HG03103 (cell line): ENCODE data around the gene JAK3.

ENCODE experiments used
- ATAC-seq: cut with Tn5 transposase; IDR thresholded peaks from one replicate; pipeline ENCODE4 v1.9.1; 2021; ENCODE audit warnings: low read depth; ENCODE audit not compliant: unreplicated experiment

Gene JAK3

DNA sequence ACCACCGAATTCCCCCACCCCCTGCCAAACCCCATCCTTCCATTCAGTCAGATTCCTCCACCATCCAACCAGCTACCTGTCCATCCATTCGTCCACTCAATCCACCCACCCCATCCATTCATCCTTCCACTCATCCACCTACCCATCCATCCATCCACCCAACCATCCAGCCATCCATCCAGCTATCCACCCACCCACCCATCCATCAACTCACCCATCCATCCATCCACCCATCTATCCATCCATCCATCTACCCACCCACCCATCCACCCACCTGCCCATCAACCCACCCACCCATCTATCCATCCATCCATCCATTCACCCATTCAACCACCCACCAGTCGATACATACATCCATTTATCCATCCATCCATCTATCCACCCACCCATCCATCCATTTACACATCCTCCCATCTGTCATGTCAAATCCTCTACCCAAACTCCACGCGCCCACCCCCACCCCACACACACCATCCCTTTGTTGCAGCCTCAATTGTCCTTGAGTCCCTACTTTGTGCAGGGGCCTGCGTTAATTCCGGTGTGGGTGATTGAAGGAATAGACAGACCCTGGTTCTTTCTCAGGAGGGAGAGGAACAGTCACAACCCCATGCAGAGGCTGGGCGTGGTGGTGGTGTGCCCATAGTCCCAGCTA is 18.7 kb upstream of the JAK3 start:
- no peak for ATAC-seq

DNA sequence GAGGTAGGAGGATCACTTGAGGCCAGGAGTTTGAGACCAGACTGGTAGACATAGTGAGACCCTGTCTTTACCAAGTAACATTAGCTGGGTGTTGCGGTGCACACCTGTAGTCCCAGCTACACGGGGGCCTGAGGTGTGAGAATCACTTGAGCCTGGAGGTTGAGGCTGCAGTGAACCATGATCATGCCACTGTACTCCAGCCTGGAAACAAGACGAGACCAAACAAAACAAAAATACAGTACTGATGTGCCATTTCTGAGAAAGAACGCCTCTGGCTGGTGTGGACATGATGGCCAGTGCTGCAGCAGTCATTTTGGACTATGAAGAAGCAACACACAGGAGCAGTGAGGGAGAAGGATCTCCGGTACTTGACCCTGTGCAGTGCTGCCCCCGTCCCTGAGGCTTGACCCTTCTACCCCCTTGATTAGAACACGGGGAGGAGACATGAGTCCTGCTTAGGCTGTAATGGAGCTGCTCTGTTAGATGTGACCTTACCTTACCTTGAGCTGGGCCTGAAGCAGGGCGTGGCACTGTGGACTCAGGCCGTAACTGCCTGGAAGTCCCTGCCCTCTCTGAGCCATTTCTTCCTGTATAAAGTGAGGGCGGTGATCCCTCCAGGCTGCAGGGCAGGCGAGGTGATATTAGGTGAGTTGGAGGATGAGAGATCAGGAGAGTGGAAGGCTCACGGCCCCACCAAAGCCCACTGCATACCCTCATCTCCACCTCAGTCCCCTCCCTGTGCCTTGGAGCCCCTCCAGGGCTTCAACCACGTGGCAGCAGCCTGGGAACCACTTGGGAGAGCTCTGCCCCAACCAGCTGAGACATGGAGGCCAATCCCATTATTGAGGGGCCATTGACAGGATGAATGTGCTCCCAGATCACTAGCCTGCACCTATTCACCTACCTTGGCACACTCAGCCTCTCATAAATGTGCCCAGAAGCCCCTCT is 17.9 kb upstream of the JAK3 start:
- no peak for ATAC-seq

DNA sequence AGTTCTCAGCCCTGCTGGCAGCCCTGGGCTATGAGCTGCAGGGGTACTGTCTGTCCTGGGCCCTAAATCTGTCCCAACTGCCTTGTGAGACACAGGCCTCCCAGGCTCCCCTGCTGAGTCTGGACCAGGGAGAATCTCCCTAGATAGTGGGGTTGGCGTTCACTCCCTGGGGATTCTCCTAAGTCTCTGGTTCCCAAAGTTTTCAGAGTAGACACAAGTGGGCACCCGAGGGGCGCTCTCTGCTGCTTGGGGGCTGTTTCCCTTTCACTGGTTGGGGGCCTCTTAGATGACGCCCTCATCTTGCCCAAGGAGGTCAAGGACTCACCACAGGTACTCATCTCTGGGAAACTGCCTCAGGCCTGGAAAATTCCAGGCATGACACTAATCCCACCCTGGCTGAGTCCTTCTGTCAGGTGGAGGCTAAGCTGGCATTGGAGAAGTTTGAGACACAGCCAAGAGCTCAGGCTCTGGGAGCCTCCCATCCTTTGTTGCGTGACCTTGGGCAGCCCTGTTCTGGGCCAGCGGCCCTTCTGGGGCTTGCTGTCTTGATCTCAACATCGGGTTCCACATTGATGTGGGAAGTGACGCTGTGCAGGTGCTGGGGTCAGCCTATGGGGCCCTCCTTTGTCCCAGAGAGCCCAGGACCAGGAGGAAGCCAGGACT is 15.9 kb upstream of the JAK3 start:
- no peak for ATAC-seq

DNA sequence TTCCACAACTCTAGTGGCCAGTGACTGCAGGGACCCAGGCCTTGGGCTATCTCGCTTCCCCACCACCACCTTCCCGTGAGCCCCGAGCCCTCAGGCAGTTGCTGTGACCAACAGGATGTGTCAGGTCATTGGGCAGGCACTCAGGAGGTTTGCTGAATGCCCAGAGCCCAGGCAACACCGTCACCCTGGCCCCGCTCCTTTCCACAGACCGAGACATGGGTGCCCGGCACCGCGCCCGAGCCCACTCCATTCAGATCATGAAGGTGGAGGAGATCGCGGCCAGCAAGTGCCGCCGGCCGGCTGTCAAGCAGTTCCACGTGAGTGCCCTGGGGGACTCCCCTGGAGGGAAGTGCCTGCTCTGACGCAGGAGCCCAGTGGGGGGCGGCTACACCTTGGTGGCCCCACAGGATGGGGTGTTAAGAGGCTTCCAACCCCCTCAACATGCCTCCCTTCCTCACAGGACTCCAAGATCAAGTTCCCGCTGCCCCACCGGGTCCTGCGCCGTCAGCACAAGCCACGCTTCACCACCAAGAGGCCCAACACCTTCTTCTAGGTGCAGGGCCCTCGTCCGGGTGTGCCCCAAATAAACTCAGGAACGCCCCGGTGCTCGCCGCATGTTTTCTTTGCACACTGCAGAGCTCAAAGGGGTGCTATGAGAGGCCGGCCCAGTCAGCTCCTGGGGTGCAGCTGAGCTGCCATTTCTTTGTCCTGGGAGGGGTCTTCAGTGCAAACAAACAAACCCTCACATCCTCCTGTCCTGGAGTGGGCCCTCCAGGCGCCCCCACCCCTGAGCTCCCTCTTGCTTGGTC is 15.1 kb upstream of the JAK3 start:
- no peak for ATAC-seq

DNA sequence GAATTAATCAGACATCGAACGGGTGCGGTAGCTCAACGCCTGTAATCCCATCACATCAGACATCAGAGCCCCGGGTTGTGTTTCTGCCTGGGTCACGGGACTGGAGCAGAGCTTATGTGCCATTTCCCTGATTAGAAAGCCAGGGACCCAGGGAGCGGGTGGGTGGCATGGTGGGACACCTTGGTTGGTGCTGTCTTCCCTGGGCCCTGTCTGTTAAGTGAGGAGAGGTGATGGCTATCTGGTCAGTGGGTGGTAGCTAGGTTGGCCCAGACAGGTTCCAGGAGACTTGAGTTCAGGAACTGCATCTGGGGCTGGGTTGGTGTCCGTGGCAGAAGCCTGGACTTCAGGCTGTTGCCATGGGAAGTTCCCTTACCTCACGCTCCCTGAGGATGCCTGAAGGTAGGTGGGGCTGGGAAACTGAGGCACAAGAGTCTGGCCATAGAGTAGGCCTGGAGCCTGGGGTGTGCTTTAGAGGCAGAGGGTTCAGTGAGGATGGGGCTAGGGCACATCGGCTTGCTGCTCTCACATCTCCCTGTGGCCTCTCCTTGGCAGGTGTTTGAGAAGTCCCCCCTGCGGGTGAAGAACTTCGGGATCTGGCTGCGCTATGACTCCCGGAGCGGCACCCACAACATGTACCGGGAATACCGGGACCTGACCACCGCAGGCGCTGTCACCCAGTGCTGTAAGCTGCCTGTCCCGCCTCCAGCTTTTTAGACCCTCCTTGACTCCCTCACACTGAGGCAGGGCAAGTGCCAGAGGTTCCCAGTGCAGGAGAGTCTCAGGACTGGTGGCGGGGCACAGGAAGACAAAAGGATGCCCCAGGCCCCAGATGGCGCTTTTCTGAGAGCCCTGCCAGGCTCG is 14.0 kb upstream of the JAK3 start:
- ATAC-seq, result no peak

DNA sequence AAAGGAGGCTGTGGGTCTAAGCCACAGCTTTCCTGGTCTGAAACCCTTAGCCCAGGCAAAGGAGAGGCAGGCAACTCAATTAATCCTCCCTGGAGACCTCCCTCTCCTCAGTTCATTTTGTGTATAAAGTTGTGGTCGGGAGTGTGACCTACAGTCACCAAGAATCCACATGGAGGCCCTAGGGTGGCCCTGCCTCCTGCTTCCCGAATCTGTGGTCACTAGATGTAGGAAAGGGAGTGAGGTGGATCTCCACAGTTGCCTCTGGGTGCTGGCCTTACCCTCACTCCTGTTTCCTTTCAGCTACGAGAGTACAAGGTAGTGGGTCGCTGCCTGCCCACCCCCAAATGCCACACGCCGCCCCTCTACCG is 13.2 kb upstream of the JAK3 start:
- ATAC-seq, result no peak

DNA sequence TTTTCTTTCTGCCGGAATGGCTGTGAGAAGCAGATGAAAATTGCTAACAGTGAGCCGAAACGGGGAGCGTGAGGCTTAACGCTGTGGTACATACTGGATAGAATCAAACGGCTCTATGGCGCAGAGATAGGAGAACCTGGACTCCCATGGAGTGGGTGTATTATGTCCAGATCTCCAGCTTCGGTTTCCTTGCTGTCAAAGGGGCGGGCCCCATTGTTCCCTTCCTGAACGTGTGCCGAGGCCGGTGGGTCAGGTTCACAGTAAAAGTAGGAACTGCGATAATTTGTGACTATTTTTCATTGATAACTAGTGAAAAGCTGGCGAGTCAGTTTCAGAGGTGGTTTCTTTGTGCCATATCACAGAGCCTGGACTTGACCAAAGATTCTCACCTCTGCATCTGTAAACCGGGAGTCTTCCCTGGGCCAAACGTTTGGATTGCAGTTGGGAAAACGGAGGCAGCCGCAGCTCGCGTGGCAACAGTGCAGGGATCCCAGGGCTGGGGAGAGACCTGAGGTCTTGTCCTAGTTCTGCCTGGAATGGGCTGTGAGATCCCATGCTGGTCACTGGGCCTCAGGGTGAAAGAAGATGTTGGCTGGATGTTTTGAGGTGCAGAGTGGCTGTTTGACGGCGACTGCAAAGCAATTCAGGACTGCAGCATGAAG is 12.7 kb upstream of the JAK3 start:
- no peak for ATAC-seq

DNA sequence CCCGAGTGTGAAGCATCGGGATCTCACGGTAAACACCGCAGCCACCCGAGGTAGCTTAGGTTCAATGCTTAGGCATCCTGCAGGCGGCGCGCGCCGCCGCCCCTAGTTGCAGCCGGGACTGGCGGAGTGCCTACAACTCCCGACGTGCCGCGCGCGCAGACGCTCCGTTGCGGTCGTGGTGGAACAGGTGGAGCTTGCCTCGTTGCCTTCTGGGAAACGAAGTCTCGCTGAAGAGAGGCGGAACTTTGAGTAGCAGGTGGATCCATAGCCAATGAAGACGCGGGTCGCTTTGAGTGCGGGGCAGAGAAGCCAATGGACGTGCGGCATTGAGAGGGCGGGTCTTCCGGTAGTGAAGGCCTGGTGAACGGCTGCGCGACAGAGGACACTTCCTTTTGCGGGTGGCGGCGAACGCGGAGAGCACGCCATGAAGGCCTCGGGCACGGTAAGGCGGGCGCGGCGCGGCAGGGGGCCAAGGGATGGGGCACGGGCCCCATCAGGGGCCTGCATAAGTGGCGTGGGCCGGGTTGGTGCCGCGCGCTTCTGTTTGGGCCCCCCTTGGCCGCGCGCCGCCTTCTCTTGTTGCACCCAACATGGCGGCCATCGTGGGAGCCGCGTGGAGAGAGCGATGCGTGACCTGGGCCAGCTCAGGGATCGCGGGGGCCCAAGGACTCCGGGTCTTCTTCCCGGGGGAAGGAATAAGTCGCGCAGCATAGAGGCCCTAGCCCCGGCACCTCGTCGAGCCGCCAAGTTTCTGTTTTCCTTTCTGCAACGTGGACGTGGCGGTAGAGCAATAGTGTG is 11.9 kb upstream of the JAK3 start, which contains the start of gene RPL18A:
TSS of gene RPL18A (plus strand) at position 378 of the 798 bp plus-strand sequence. CDS start at position 425, 47 bp downstream.
- peak; percentile 93 for ATAC-seq

DNA sequence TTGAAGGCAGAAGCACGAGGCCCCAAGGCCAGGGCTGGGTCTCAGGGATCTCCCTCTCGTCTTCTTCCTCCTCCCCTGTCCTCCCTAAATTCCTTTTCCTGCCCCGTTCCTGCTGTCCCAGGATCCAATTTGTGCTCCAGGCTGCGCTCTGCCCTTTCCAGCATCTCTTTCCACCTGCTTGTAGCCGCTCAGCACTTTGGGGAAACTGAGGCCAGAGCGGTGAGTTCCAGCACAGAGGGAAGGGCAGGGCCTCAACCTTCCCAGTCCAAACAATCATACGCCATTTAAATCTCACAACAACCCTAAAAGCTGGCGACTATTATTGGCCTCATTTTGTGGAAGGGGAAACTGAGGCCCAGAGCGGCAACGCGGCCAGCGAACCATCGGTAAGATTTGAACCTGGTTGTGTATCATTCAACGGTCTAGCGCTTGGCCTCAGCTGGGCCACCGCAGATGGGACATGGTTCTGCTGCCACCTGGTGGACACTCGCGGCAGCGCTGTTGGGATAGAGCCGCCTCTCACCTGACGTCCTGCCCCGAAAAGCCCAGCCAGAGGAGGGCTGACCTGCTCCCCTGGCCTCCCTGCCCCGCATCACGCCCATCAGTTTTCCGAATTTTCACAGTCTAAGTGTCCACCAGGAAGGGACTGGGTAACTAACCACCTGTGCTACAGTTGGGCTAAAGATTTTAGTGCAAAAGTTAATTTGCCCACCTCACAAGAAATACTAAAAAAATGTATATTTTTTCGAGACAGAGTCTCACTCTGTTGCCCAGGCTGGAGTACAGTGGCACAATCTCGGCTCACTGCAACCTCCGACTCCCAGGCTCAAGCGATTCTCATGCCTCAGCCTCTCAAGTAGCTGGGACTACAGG is 7.7 kb upstream of the JAK3 start:
- ATAC-seq, result no peak

DNA sequence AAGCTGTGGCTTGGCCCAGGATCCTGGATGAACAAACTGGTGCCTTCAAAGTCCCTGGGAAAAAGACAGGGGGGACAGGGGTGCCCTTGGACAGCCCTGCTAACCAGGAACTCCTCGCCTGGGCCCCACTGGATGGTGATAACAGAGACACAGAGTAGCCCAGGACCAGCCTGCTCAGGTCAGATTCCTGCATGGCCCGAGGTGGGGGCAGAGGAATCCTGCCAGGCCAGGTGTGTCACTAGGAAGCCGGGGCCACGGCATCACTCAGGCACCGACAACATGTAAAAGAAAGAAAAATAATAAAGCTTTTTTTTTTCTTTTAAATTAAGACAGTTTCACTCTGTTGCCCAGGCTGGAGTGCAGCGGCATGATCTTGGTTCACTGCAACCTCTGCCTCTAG is 6.3 kb upstream of the JAK3 start:
- no peak for ATAC-seq

DNA sequence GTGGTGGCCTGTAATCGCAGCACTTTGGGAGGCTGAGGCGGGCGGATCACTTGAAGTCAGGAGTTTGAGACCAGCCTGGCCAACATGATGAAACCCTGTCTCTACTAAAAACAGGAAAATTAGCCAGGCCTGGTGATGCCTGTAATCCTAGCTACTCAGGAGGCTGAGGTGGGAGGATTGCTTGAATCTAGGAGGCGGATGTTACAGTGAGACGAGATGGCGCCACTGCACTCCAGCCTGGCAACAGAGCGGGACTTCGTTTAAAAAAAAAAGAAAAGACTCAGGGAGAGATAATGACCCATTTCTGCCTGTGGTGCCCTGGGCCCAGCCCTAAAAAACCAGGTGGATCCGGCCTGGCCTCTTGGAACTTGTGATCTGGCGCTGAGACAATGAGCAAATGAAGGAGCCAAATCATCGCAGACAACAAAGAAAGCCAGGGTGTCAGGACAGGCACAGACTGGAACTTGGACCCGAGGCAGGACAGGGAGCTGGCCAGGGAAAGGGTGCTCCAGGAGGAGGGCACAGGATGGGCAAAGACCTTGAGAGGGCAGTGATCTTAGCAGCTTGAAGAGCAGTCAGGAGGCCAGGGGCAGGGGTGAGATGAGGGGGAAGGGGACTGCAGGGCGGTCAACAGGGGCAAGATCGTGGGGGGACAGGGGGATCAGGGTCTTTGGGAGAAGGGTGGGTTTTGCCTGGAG is 962 bp upstream of the JAK3 start:
- ATAC-seq, result no peak

DNA sequence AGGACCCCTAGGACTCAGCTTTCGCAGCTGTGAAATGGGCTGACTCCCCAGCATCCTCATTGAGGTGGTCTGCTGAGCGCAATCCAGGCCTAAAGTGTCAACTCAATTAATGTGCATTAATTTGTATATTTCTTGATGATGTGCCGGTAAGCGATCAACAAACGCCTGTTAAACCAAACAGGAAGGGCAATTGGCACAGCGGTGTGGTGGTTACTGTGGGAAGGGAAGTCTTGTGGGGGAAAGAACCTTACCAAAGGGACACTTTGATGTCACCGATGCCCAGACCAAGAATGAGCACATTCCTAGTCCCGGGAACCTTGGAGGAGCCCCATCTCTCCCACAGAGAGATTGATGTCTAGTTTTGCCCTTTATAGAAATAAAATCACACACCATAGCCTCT is 1.6 kb downstream of the JAK3 start:
- ATAC-seq, result no peak

DNA sequence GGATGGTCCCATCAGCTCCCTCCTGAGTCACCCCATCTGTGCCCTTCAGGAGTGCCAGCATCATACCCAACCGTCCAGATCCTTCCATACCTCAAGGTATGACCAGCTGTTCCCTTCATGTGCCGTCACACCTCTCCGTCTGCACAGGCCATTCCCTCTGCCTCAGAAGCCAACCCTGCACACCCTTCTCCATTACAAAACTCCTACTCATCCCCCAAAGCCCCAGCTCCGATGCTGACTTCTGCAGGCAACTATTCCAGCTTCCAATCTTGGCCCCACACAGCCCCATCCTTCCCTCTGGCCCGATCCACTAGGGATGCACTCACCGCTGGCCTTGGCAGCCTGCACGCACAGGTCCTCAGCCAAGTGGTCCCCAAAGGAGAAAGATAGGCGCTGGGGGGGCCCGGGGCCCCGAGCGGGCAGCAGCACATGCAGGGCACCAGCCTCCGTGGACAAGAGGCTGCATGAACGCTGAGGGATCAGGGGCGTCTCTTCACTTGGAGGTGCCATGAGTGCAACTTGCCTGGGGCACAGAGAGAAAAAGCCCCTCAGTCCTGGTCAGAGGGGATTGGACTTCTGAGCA is 3.8 kb downstream of the JAK3 start:
- ATAC-seq, result no peak

DNA sequence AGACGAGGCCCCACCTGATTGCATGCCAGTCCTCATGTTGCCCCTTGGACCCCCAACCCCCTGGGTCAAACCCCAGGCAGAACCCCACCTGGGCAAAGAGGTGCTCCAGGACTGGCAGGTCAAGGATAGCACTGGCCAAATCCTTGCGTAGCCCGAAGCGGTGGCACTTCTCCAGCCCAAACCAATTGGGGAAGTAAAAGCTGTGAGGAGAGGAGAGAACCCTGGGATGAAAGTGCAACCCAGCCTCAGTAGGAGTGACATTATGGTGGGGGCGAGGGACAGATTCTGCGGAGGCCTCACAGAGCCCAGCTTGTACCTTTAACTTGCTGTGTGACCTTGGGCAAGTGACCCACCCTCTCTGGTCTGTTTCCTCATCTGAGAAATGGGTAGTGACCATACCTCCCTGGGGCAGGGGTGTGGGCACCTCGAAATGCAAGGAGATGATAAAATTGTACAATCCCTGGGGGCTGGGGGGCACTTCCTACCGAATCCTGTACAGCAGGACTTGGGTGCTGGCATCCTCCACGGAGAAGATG is 4.4 kb downstream of the JAK3 start:
- ATAC-seq, result no peak

DNA sequence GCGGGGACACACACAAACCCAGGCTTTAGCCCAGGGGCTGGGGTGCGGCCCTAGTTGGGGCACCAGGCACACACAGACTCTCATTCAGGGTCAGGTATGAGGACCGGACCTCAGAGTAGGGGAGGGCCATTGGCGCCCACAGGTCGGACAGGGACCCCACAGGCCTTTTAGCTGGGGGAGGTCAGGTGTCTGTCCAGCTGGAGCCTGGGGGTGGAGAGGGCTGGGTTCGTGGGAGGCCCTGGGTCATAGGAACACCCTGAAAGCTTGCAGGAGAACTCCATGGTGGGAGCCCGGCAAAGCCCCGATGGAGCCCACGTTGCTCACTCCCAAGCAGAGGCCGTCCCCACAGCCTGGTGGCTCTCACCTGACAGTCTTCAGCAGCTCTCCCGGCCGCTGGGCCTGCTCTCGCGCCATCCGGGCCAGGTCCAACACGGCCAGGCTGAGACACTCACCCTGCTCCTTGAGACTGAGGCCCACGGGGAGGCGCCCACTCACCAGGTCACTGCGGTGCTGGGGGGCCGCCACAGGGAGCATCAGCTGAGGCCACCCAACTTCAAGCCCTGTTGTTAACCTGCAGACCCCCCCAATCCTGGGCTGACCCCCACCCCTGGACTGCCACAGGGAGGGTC is 5.0 kb downstream of the JAK3 start:
- no peak for ATAC-seq
